Measurements from ENCODE around the gene WBP2NL. TPM values are rescaled to one million over a fixed set of nuclear protein-coding genes. Genes with fewer than 3 reads are reported as not detected.

Gene WBP2NL
- total RNA-seq, 2 donors from 2014 or later: 0.50 to 2.1 TPM

DNA sequence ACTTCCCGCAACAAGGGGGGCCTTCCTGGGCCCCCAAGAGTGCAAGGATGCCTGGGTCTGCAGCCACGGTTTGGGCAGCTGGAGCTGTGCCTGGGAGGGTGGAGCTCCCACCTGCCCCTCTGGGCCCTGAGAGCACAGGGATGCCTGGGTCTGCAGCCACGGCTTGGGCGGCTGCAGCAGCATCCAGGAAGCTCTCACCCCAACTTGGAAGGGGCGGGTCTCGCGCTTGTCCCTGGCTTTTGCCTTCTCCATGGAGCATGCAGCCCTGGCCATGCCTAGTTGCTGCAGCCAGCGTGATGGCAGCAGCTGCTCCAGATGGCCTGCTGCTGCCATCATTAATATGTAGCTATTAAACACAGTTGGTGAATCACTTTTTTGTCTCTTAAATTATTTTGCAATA is 36.7 kb downstream of the WBP2NL start:
- Mint-ChIP-seq H3K27me3 (no peaks in the 10 kb centered on the region), H3K4me3 (no peak overlapping the region), H3K4me1 (peaks cover 10% of the 10 kb centered on the region), H3K36me3 (ENCODE audit: low read depth) (no peaks in the 10 kb centered on the region), H3K27ac (no peak overlapping the region), H3K9me3 (no peaks in the 10 kb centered on the region)
- ATAC-seq (replicated peaks): no peak

DNA sequence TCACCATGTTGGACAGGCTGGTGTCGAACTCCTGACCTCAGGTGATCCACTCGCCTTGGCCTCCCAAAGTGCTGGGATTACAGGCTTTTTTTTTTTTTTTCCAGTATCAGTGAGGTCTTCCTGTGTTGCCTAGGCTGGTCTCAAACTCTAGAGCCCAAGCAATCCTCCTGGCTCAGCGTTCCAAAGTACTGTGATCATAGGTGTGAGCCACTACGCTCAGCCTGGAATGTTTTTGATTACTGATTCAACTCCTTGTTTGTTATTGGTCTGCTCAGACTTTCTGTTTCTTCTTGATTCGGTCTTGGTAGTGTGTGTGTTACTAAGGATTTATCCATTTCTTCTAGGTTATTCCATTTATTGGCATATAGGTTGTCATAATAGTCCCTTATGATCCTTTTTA is 40.7 kb downstream of the WBP2NL start:
- ATAC-seq (replicated peaks): no peak

GRCh38 chr22:42041784-42042183 is 43.2 kb downstream of the WBP2NL start:
- no peak overlapping the region for H3K4me3 Mint-ChIP-seq
- H3K36me3 Mint-ChIP-seq (ENCODE audit: low read depth): no peaks in the 10 kb centered on the region
- H3K27ac Mint-ChIP-seq: no peak overlapping the region
- no peaks in the 10 kb centered on the region for H3K27me3 Mint-ChIP-seq
- H3K9me3 Mint-ChIP-seq: peaks cover 4% of the 10 kb centered on the region
- no peak for ATAC-seq (replicated peaks)
- no peaks in the 10 kb centered on the region for H3K4me1 Mint-ChIP-seq

More for the DNA sequence above, 40.7 kb downstream of the WBP2NL start:
- H3K27ac Mint-ChIP-seq: no peak overlapping the region
- H3K4me3 Mint-ChIP-seq: no peak overlapping the region
- no peaks in the 10 kb centered on the region for H3K27me3 Mint-ChIP-seq
- no peaks in the 10 kb centered on the region for H3K36me3 Mint-ChIP-seq (ENCODE audit: low read depth)
- no peaks in the 10 kb centered on the region for H3K4me1 Mint-ChIP-seq
- peaks cover 4% of the 10 kb centered on the region for H3K9me3 Mint-ChIP-seq

DNA sequence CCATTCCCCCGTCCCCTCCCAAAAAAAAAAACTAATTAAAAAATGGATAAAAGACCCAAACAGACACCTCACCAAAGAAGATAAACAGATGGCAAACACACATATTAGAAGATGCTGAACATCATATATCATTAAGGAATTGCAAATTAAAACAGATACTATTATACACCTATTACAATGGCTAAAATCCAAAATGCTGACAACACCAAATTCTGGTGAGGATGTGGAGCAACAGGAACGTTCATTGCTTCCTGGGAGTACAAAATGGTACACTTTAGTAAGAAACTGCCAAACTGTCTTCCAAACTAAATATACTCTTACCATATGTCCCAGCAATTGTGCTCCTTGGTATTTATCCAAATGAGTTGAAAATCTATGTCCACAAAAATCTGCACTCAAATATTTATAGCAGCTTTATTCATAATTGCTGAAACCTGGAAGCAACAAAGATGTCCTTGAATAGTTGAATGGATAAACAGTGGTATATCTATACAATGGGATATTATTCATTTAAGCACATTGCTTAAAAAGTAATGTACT is 52.1 kb downstream of the WBP2NL start:
- Mint-ChIP-seq H3K27me3 (no peaks in the 10 kb centered on the region), H3K4me1 (no peaks in the 10 kb centered on the region), H3K27ac (no peak overlapping the region), H3K36me3 (ENCODE audit: low read depth) (no peaks in the 10 kb centered on the region), H3K4me3 (no peak overlapping the region), H3K9me3 (no peaks in the 10 kb centered on the region)
- ATAC-seq (replicated peaks): no peak

DNA sequence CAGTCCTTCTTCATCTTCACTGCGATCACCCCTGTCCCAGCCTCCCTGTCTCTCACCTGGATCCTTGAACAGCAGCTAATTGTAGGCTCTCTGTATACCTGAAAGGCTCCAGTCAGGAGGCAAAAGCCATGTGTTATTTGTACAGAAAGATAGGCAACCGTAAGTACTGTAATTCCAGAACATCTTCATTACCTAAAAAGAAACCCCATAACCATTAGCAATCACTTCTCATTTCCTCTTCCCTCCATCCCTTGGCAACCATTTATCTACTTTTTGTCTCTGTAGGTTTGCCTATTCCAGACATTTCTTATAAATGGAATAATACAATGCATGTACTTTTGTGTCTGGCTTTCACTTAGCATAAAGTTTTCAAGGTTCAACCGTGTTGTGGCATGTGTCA is 54.2 kb downstream of the WBP2NL start:
- H3K36me3 Mint-ChIP-seq (ENCODE audit: low read depth): peaks cover 6% of the 10 kb centered on the region
- H3K4me3 Mint-ChIP-seq: no peak overlapping the region
- no peak for ATAC-seq (replicated peaks)
- H3K4me1 Mint-ChIP-seq: no peaks in the 10 kb centered on the region
- no peaks in the 10 kb centered on the region for H3K27me3 Mint-ChIP-seq
- no peak overlapping the region for H3K27ac Mint-ChIP-seq
- H3K9me3 Mint-ChIP-seq: peaks cover 7% of the 10 kb centered on the region

DNA sequence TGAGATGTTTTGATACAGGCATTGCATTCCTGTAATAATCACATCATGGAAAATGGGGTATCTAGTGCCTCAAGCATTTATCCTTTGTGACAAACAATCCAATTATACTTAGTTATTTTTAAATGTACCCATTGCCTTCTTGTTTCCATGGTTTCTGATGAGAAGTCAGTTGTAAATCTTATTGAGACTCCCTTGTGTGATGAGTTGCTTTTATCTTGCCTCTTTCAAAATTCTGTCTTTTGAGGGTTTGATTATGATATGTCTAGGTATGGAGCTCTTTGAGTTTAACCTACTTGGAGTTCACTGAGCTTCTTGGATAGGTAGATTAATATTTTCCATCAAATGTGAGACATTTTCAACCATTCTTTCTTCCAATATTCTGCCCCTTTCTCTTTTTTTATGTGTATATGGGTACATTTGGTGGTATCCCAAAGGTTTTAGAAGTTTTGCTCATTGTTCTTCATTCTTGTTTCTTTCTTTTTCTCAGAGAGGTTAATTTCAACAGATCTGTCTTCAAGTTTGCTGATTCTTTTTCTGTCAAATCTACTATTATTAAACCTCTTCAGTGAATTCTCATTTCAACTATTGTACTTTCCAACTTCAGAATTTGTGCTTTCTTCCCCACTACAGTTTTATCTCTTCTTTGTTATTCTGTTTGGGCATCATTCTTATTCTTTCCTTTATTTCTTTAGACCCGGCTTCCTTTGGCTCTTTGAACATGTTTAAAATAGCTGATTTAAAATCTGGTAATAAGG is 58.3 kb downstream of the WBP2NL start:
- no peak for ATAC-seq (replicated peaks)
- Mint-ChIP-seq H3K27me3 (no peaks in the 10 kb centered on the region), H3K4me1 (no peaks in the 10 kb centered on the region), H3K36me3 (ENCODE audit: low read depth) (peaks cover 46% of the 10 kb centered on the region), H3K9me3 (peaks cover 7% of the 10 kb centered on the region), H3K4me3 (no peak overlapping the region), H3K27ac (no peak overlapping the region)

GRCh38 chr22:42060489-42060888 is 61.9 kb downstream of the WBP2NL start:
- peaks cover 74% of the 10 kb centered on the region for H3K36me3 Mint-ChIP-seq (ENCODE audit: low read depth)
- H3K9me3 Mint-ChIP-seq: peaks cover 7% of the 10 kb centered on the region
- H3K4me1 Mint-ChIP-seq: no peaks in the 10 kb centered on the region
- H3K27ac Mint-ChIP-seq: no peak overlapping the region
- ATAC-seq (replicated peaks): no peak
- no peak overlapping the region for H3K4me3 Mint-ChIP-seq
- H3K27me3 Mint-ChIP-seq: no peaks in the 10 kb centered on the region

DNA sequence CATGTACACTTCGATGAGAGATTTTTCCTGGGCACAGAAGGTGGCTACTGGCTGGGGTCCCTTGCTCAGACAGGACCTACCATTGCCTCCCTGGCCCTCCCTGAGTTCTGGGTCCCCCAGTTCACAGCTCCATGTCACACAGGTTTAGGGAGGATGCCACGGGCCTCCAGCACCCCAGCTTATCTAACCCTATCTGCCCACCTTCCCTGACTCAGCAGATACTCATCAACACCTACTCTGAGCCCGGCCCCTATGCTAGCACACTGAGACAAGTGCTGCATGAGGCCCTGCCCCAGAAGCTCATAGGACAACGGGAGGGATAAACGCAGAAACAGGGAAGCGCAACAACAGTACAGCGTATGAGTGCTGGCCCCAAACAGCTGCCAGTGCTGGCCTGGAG is 62.5 kb downstream of the WBP2NL start:
- peaks cover 7% of the 10 kb centered on the region for H3K9me3 Mint-ChIP-seq
- H3K27me3 Mint-ChIP-seq: no peaks in the 10 kb centered on the region
- H3K36me3 Mint-ChIP-seq (ENCODE audit: low read depth): peaks cover 78% of the 10 kb centered on the region
- ATAC-seq (replicated peaks): no peak
- H3K27ac Mint-ChIP-seq: no peak overlapping the region
- H3K4me3 Mint-ChIP-seq: no peak overlapping the region
- H3K4me1 Mint-ChIP-seq: no peaks in the 10 kb centered on the region

GRCh38 chr22:42062506-42063170 is 64.0 kb downstream of the WBP2NL start:
- ATAC-seq (replicated peaks): no peak
- no peak overlapping the region for H3K27ac Mint-ChIP-seq
- peaks cover 87% of the 10 kb centered on the region for H3K36me3 Mint-ChIP-seq (ENCODE audit: low read depth)
- no peaks in the 10 kb centered on the region for H3K4me1 Mint-ChIP-seq
- H3K4me3 Mint-ChIP-seq: no peak overlapping the region
- no peaks in the 10 kb centered on the region for H3K9me3 Mint-ChIP-seq
- no peaks in the 10 kb centered on the region for H3K27me3 Mint-ChIP-seq

DNA sequence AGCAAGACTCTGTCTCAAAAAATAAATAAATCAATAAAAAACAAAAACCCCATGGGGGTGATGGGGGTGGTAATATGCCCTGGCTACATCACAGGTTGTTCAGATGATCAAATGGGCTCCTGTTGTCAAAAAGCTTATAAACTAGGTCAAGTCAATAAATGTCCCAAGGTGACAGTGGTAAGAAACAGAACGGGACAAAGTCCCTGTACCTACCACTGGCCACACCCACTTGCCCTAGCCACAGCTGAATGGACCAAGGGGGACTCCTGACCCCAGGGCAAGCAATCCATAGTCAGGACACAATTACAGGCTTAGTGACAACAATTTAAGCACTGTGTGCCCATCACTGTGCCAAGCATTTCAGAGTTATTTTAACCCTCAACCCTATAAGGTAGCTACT is 66.0 kb downstream of the WBP2NL start:
- Mint-ChIP-seq H3K4me1 (no peaks in the 10 kb centered on the region), H3K9me3 (no peaks in the 10 kb centered on the region), H3K27ac (peak overlapping the region; percentile 2), H3K27me3 (no peaks in the 10 kb centered on the region), H3K4me3 (no peak overlapping the region), H3K36me3 (ENCODE audit: low read depth) (peaks cover 76% of the 10 kb centered on the region)
- ATAC-seq (replicated peaks): no peak

- Mint-ChIP-seq H3K4me1 (no peaks in the 10 kb centered on the region), H3K27me3 (no peaks in the 10 kb centered on the region), H3K4me3 (no peak overlapping the region), H3K9me3 (no peaks in the 10 kb centered on the region), H3K27ac (peak overlapping the region; percentile 2), H3K36me3 (ENCODE audit: low read depth) (peaks cover 67% of the 10 kb centered on the region)
- ATAC-seq (replicated peaks): no peak
Observed at GRCh38 chr22:42065438-42066125, 67.0 kb downstream of the WBP2NL start.

GRCh38 chr22:42066126-42066761 is 67.7 kb downstream of the WBP2NL start:
- no peak overlapping the region for H3K27ac Mint-ChIP-seq
- no peaks in the 10 kb centered on the region for H3K9me3 Mint-ChIP-seq
- no peaks in the 10 kb centered on the region for H3K4me1 Mint-ChIP-seq
- ATAC-seq (replicated peaks): no peak
- no peak overlapping the region for H3K4me3 Mint-ChIP-seq
- H3K36me3 Mint-ChIP-seq (ENCODE audit: low read depth): peaks cover 60% of the 10 kb centered on the region
- no peaks in the 10 kb centered on the region for H3K27me3 Mint-ChIP-seq

GRCh38 chr22:42066937-42067336 is 68.3 kb downstream of the WBP2NL start:
- H3K4me3 Mint-ChIP-seq: no peak overlapping the region
- H3K27me3 Mint-ChIP-seq: no peaks in the 10 kb centered on the region
- H3K4me1 Mint-ChIP-seq: no peaks in the 10 kb centered on the region
- no peaks in the 10 kb centered on the region for H3K9me3 Mint-ChIP-seq
- H3K27ac Mint-ChIP-seq: no peak overlapping the region
- no peak for ATAC-seq (replicated peaks)
- H3K36me3 Mint-ChIP-seq (ENCODE audit: low read depth): peaks cover 53% of the 10 kb centered on the region

DNA sequence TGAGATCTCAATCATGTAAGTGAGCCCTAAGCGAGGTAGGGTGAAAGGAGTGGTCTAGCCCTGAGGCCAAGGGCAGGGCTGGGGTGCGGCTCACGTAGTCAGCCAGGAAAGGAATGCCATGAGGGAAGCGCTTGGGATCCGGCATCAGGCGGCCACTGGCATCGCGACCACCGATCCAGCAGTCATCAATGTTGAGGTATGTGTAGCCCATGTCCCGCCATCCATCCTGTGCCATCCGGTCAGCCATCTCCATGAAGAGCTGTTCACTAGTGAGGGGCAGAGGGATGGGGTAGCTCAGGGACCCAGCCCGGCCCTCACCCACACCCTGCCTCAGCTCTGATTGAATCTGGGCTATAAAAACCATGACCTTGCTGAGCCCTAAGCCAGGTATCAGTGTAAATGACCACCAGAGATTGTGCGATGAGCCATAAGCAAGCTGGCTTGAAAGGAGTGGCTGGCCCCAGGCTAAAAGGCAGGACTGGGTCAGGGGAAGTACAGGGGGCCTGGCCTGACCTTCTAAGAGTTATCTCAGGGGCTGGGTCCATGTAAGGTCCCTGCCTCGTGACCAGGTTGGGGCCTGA is 69.2 kb downstream of the WBP2NL start:
- Mint-ChIP-seq H3K27me3 (no peaks in the 10 kb centered on the region), H3K9me3 (no peaks in the 10 kb centered on the region), H3K36me3 (ENCODE audit: low read depth) (peaks cover 46% of the 10 kb centered on the region), H3K4me1 (peaks cover 3% of the 10 kb centered on the region), H3K4me3 (no peak overlapping the region), H3K27ac (no peak overlapping the region)
- ATAC-seq (replicated peaks): no peak
